GM23338 (cell line): Measurements from ENCODE around the gene ACO1. TPM values are rescaled to one million over a fixed set of nuclear protein-coding genes. Genes with fewer than 3 reads are reported as not detected.
A peak's percentile ranks its signal among the peaks of the same experiment; 100 is the strongest.
"Not testable (repeated sequence)": the region's sequence is repeated elsewhere in the genome, so short reads cannot be mapped to it uniquely, and the experiment has no call there.

Source experiments
- ATAC-seq: fragments of 200-7000 bp; cut with Tn5 transposase; 3 replicates; pipeline ENCODE4 v1.9.1; 2020
- DNase-seq: peaks from one replicate; pipeline ENCODE4 v3.0.0-alpha.2; 2015; ENCODE audit warnings: low spot score
- H2AFZ ChIP-seq: fragments of 200-600 bp; sonication (generic); 2 replicates; pipeline ENCODE4 v1.8.0; 2016; ENCODE audit warnings: antibody characterized with exemption, mild to moderate bottlenecking, moderate library complexity
- H3F3A ChIP-seq: fragments of 200-600 bp; sonication (generic); replicated peaks from 2 replicates; pipeline ENCODE4 v1.8.0; 2017; ENCODE audit warnings: antibody characterized with exemption, mixed run types, low read depth
- H3K27ac ChIP-seq: fragments of 200-600 bp; sonication (generic); 2 replicates; pipeline ENCODE4 v1.6.1; 2016; ENCODE audit warnings: low read depth
- H3K27me3 ChIP-seq: fragments of 200-600 bp; sonication (generic); 2 replicates; pipeline ENCODE4 v1.8.0; 2016; ENCODE audit warnings: mild to moderate bottlenecking, mixed run types, moderate library complexity; ENCODE audit not compliant: insufficient read depth
- H3K36me3 ChIP-seq: fragments of 200-600 bp; sonication (generic); 2 replicates; pipeline ENCODE4 v1.8.0; 2016; ENCODE audit warnings: mild to moderate bottlenecking; ENCODE audit not compliant: insufficient read depth
- H3K4me1 ChIP-seq: fragments of 200-600 bp; sonication (generic); 2 replicates; pipeline ENCODE4 v1.8.0; 2016; ENCODE audit warnings: mild to moderate bottlenecking, moderate library complexity; ENCODE audit not compliant: insufficient read depth
- H3K4me2 ChIP-seq: fragments of 200-600 bp; sonication (generic); 2 replicates; pipeline ENCODE4 v1.7.1; 2017; ENCODE audit warnings: mixed run types
- H3K4me3 ChIP-seq: fragments of 200-600 bp; sonication (generic); 2 replicates; pipeline ENCODE4 v1.6.1; 2016; ENCODE audit warnings: mixed run types
- H3K79me2 ChIP-seq: fragments of 200-600 bp; sonication (generic); replicated peaks from 2 replicates; pipeline ENCODE4 v1.8.0; 2017; ENCODE audit warnings: mild to moderate bottlenecking; ENCODE audit not compliant: insufficient read depth
- H3K9me2 ChIP-seq: fragments of 200-600 bp; sonication (generic); 2 replicates; pipeline ENCODE4 v1.8.0; 2017; ENCODE audit not compliant: insufficient read depth
- H4K20me1 ChIP-seq: fragments of 200-600 bp; sonication (generic); replicated peaks from 2 replicates; pipeline ENCODE4 v1.8.0; 2017; ENCODE audit warnings: mild to moderate bottlenecking; ENCODE audit not compliant: insufficient read depth
- H3K27ac Mint-ChIP-seq: 2 replicates; pipeline ENCODE4 v1.8.0; 2020; ENCODE audit warnings: inconsistent platforms, mild to moderate bottlenecking, moderate library complexity, mixed read lengths
- H3K27me3 Mint-ChIP-seq: 3 replicates; pipeline ENCODE4 v1.8.0; 2022; ENCODE audit warnings: low read depth, mild to moderate bottlenecking, moderate library complexity, mixed read lengths, inconsistent platforms; ENCODE audit not compliant: insufficient read depth, poor library complexity
- H3K36me3 Mint-ChIP-seq: 3 replicates; pipeline ENCODE4 v1.8.0; 2021; ENCODE audit warnings: low read depth, mild to moderate bottlenecking, inconsistent platforms, moderate library complexity, mixed read lengths
- H3K4me1 Mint-ChIP-seq: 3 replicates; pipeline ENCODE4 v1.8.0; 2020; ENCODE audit warnings: mild to moderate bottlenecking, inconsistent platforms, mixed read lengths
- H3K4me3 Mint-ChIP-seq: 3 replicates; pipeline ENCODE4 v1.8.0; 2021; ENCODE audit warnings: moderate library complexity, mild to moderate bottlenecking, inconsistent platforms, mixed read lengths
- H3K9me3 Mint-ChIP-seq: 3 replicates; pipeline ENCODE4 v1.8.0; 2020; ENCODE audit warnings: moderate library complexity, mild to moderate bottlenecking, inconsistent platforms, mixed read lengths
- CREB1 ChIP-seq: fragments of 250-450 bp; sonication (Bioruptor Pico); IDR thresholded peaks from 2 replicates; pipeline ENCODE4 v1.5.0; 2020; ENCODE audit warnings: low read depth, mild to moderate bottlenecking, moderate library complexity
- EZH2 ChIP-seq: fragments of 200-600 bp; sonication (generic); IDR thresholded peaks from one replicate; pipeline ENCODE4 v1.8.0; 2017; ENCODE audit warnings: antibody characterized with exemption, mild to moderate bottlenecking, low read depth; ENCODE audit not compliant: unreplicated experiment
- EZH2phosphoT487 ChIP-seq: fragments of 200-600 bp; sonication (generic); IDR thresholded peaks from one replicate; pipeline ENCODE4 v1.8.1; 2018; ENCODE audit warnings: antibody characterized with exemption; ENCODE audit not compliant: unreplicated experiment
- JUNB ChIP-seq: IDR thresholded peaks from one replicate; pipeline ENCODE4 v1.6.1; 2016; ENCODE audit warnings: antibody characterized with exemption; ENCODE audit not compliant: unreplicated experiment
- POLR2AphosphoS5 ChIP-seq: IDR thresholded peaks from 2 replicates; pipeline ENCODE4 v1.6.1; 2016; ENCODE audit warnings: antibody characterized with exemption, low read depth
- ZNF331 ChIP-seq: fragments of 250-450 bp; sonication (Bioruptor Pico); IDR thresholded peaks from 2 replicates; pipeline ENCODE4 v1.5.0; 2020; ENCODE audit warnings: low read depth, mild to moderate bottlenecking, moderate library complexity
- polyA plus RNA-seq: library from polyadenylated mRNA; unstranded; fragments of >200 nt; fragmentation: Nextera tagmentation; extraction: Ambion mirVana; gene quantifications from 2 replicates; pipeline ENCODE4 v1.2.1, GENCODE V29; 2016
- total RNA-seq: library from RNA; depleted of rRNA; stranded (reverse); fragments of >200 nt; shearing (Covaris generic); gene quantifications from 2 replicates; pipeline ENCODE4 v1.2.3, GENCODE V29; 2014
- TF ChIP-seq, protein P1 (sequence below): fragments of 250-450 bp; sonication (Bioruptor Pico); IDR thresholded peaks from 2 replicates; pipeline ENCODE4 v1.5.0; 2020; ENCODE audit warnings: mild to moderate bottlenecking, moderate library complexity
- TF ChIP-seq, protein P2 (sequence below), 2 experiments: fragments of 200-600 bp in 1 of 2; sonication (generic) in 1 of 2; conservative IDR thresholded peaks; 2 replicates each; pipeline versions ENCODE4 v1.5.1 to v1.6.1; 2016 to 2017; ENCODE audit warnings: antibody characterized with exemption in 2 of 2, low read depth in 2 of 2, mild to moderate bottlenecking in 2 of 2, moderate library complexity in 1 of 2

ACO1 gene
- total and polyA plus RNA-seq, 2 experiments from 2014 or later, result 16.6 to 41.0 TPM

DNA sequence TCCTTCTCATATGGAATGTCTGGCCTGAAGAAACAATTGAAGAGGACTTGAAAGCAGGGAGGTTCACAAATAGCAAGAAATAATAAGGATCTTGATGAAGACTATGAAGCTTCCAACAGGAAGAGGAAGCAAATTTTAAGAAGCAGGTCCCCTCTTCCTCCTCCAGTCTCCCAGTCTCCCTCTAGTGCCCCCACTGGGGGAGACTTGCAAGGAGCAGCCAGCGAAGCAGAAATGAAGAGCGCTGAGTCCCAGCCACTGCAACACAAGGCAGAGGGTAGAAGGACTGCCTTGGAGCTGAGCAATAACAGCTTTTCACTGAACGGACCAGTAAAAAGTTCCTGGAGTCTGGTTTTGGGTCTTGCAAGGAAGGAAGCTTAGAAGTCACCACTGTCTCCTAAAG, 32.6 kb upstream of the ACO1 start:
- Histone ChIP-seq H2AFZ (peak overlapping the region; percentile 80), H3K79me2 (no peaks in the 10 kb centered on the region), H3K4me3 (no peak overlapping the region), H3K4me1 (peaks cover 19% of the 10 kb centered on the region; the same call in 1 of the 2 replicates), H3K36me3 (no peaks in the 10 kb centered on the region), H3K27ac (no peak overlapping the region), H4K20me1 (no peaks in the 10 kb centered on the region), H3K4me2 (no peak overlapping the region), H3K9me2 (peaks cover 8% of the 10 kb centered on the region; the same call in 1 of the 2 replicates), H3K27me3 (no peaks in the 10 kb centered on the region), H3F3A (no peaks in the 10 kb centered on the region)
- ATAC-seq, result peak; percentile 98
- Mint-ChIP-seq H3K4me3 (no peak overlapping the region), H3K4me1 (peaks cover 29% of the 10 kb centered on the region), H3K9me3 (no peaks in the 10 kb centered on the region; the same call in 2 of the 3 replicates), H3K27me3 (peaks cover 4% of the 10 kb centered on the region), H3K27ac (peak overlapping the region; percentile 54; the same call in 1 of the 2 replicates), H3K36me3 (0 out of 3 replicates have a peak, but pooled peaks cover 2% of the 10 kb centered on the region)
- peak; percentile 81 for DNase-seq
- no peak for TF ChIP-seq EZH2phosphoT487
- TF ChIP-seq, protein P1, sequence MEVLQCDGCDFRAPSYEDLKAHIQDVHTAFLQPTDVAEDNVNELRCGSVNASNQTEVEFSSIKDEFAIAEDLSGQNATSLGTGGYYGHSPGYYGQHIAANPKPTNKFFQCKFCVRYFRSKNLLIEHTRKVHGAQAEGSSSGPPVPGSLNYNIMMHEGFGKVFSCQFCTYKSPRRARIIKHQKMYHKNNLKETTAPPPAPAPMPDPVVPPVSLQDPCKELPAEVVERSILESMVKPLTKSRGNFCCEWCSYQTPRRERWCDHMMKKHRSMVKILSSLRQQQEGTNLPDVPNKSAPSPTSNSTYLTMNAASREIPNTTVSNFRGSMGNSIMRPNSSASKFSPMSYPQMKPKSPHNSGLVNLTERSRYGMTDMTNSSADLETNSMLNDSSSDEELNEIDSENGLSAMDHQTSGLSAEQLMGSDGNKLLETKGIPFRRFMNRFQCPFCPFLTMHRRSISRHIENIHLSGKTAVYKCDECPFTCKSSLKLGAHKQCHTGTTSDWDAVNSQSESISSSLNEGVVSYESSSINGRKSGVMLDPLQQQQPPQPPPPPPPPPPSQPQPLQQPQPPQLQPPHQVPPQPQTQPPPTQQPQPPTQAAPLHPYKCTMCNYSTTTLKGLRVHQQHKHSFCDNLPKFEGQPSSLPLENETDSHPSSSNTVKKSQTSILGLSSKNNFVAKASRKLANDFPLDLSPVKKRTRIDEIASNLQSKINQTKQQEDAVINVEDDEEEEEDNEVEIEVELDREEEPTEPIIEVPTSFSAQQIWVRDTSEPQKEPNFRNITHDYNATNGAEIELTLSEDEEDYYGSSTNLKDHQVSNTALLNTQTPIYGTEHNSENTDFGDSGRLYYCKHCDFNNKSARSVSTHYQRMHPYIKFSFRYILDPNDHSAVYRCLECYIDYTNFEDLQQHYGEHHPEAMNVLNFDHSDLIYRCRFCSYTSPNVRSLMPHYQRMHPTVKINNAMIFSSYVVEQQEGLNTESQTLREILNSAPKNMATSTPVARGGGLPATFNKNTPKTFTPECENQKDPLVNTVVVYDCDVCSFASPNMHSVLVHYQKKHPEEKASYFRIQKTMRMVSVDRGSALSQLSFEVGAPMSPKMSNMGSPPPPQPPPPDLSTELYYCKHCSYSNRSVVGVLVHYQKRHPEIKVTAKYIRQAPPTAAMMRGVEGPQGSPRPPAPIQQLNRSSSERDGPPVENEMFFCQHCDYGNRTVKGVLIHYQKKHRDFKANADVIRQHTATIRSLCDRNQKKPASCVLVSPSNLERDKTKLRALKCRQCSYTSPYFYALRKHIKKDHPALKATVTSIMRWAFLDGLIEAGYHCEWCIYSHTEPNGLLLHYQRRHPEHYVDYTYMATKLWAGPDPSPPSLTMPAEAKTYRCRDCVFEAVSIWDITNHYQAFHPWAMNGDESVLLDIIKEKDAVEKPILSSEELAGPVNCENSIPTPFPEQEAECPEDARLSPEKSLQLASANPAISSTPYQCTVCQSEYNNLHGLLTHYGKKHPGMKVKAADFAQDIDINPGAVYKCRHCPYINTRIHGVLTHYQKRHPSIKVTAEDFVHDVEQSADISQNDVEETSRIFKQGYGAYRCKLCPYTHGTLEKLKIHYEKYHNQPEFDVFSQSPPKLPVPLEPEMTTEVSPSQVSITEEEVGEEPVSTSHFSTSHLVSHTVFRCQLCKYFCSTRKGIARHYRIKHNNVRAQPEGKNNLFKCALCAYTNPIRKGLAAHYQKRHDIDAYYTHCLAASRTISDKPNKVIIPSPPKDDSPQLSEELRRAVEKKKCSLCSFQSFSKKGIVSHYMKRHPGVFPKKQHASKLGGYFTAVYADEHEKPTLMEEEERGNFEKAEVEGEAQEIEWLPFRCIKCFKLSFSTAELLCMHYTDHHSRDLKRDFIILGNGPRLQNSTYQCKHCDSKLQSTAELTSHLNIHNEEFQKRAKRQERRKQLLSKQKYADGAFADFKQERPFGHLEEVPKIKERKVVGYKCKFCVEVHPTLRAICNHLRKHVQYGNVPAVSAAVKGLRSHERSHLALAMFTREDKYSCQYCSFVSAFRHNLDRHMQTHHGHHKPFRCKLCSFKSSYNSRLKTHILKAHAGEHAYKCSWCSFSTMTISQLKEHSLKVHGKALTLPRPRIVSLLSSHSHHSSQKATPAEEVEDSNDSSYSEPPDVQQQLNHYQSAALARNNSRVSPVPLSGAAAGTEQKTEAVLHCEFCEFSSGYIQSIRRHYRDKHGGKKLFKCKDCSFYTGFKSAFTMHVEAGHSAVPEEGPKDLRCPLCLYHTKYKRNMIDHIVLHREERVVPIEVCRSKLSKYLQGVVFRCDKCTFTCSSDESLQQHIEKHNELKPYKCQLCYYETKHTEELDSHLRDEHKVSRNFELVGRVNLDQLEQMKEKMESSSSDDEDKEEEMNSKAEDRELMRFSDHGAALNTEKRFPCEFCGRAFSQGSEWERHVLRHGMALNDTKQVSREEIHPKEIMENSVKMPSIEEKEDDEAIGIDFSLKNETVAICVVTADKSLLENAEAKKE (CRISPR knock-in tag), result no peak
- TF ChIP-seq POLR2AphosphoS5, result no peak
- TF ChIP-seq JUNB, result no peak
- no peak for TF ChIP-seq EZH2
- no peak for TF ChIP-seq ZNF331 (CRISPR knock-in tag)
- TF ChIP-seq CREB1 (CRISPR knock-in tag), result no peak
- TF ChIP-seq, protein P2, sequence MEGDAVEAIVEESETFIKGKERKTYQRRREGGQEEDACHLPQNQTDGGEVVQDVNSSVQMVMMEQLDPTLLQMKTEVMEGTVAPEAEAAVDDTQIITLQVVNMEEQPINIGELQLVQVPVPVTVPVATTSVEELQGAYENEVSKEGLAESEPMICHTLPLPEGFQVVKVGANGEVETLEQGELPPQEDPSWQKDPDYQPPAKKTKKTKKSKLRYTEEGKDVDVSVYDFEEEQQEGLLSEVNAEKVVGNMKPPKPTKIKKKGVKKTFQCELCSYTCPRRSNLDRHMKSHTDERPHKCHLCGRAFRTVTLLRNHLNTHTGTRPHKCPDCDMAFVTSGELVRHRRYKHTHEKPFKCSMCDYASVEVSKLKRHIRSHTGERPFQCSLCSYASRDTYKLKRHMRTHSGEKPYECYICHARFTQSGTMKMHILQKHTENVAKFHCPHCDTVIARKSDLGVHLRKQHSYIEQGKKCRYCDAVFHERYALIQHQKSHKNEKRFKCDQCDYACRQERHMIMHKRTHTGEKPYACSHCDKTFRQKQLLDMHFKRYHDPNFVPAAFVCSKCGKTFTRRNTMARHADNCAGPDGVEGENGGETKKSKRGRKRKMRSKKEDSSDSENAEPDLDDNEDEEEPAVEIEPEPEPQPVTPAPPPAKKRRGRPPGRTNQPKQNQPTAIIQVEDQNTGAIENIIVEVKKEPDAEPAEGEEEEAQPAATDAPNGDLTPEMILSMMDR (conservative IDR thresholded peaks at IDR 0.05; ENCODE audit: low read depth in 2 of 2), result peak; percentile 58 to 67

DNA sequence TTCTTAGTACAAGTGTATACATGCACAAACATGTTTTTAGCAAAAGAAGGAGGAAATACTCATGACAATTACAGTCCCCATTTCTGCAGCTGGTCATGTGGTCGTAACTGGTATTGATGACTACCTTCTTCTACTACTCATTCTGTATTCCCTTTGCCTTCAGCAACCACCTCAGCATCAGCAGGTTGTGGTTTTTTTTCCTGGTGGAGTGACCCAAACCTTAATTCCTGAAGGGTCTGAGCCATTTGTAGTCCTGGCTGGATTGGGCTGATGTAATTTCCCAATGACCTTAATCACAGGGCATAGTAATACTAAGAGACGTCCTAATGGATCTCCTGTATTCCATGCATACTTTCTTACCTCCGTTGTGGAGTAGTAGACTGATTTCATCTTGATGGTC, 31.0 kb upstream of the ACO1 start:
- H3K79me2 ChIP-seq, ATAC-seq, H3K36me3 ChIP-seq, H2AFZ ChIP-seq, H3K27me3 Mint-ChIP-seq, H3K4me1 ChIP-seq, H3K27ac Mint-ChIP-seq, H3K9me2 ChIP-seq, H3K36me3 Mint-ChIP-seq, H3K9me3 Mint-ChIP-seq, DNase-seq, H3K4me3 ChIP-seq, H3K4me2 ChIP-seq, H4K20me1 ChIP-seq, H3K27me3 ChIP-seq, H3K4me3 Mint-ChIP-seq, H3K27ac ChIP-seq, H3F3A ChIP-seq: not testable (repeated sequence)
- peaks cover 14% of the 10 kb centered on the region for H3K4me1 Mint-ChIP-seq
